NCI-H2107 treated with DMSO at 0.1 percent for 48 hours (cell line): ENCODE measurements around the gene DNAJC12.
"Not testable (repeated sequence)": the region's sequence is repeated elsewhere in the genome, so short reads cannot be mapped to it uniquely, and the experiment has no call there.

Source experiments
- DNase-seq: peaks from one replicate; lab custom pipeline; 2025; ENCODE audit not compliant: unreplicated experiment; lab: John Stamatoyannopoulos, UW

The DNAJC12 gene

GRCh38 chr10:67794256-67794655, 43.7 kb downstream of the DNAJC12 start:
- no peak for DNase-seq

GRCh38 chr10:67793313-67793712, 44.7 kb downstream of the DNAJC12 start:
- DNase-seq = no peak

DNA sequence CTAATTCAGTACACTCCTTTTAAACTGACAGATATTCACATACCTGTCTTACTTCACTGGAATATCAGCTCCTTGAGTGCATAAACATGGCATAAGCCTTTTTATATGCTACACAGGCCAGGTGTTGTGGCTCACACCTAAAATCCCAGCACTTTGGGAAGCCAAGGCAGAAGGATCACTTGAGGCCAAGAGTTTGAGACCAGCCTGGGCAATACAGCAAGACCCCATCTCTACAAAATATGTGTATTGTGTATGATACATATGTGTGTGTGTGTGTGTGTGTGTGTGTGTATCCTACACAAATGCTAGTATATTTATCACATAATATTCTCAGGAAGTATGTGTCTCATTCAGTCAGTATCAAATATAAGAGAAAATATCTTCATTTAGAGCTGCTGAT, 45.3 kb downstream of the DNAJC12 start:
- DNase-seq = no peak

DNA sequence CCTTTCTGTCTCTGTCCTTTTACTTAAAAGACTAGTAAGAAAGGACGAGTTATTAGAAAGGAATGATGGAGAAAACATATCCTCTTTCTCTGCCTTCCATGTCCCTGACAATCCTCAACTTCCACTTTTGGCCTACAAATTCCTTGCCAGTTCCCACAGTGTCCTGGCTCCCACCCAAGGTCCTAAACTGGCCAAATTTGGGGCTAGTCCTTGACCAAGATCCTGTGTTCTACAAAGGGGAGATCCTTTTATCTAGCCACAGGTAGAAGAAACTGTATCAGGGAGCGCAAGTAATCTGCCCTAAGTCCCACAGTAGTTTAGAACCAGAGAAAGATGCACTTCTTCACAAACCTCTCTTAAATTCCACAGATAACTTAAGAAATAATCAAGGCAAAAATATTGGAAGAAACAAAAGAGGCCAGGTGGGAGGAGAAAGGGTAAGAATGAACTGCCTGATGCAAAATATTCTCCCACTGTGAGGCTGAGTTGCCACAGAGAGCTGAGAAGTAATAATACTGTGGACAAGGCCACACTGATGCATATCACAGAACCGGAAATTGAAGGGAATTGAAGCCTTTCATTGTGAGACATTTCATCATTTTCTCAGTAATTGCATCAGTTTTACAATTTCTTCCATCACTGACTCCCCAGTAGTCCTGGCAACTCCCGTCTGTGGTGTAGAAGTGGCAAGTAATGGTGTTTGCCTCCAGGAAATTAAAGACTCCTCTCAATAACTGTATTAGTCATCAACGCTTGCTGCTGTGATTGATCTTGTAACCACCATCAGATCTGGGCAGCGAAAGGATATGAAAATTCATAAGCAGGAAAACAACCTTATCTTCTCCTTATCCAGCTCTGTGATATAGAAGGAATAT, 47.2 kb downstream of the DNAJC12 start:
- DNase-seq = peak; percentile 17

- DNase-seq = no peak
Measured at GRCh38 chr10:67789769-67790168, 48.2 kb downstream of the DNAJC12 start.

DNA sequence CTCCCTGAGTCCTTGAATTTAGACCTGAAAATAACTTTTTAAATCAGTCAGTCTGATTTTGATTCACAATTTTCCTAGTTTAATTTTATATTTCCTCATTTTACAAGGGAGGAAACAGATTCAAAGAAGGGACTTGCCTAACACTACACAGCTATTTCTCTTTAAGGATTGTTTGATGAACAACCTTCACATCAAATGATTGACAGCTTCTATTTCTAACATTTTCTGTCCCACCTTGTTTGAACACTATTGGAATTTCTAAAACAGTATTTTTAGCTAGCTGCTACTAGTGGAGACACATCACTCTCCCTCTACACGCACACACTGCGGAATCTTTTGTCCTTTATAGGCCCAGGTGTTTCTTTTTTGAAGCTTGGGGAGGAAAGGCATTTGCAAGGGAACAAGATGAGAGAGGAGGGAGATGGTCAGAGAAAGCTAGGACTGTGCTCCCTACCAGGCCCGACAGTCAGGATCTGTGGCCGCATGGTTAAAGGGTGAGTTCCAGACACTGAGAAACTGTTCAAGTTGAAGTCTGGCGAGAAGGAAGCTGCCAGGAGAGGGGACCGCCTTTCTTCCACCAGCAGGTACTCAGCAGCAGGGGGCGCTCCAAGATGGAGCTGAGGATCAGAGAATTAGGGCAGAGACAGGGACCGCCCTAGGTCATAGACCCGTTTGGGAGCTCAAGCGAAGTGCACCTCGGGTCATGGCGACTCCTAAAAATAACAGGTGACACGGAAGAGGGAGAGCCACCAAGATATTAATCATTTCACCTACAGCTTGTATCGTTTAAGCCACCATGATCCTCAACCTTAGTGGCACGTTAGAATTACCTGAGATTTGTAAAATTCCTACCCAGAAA, 49.7 kb downstream of the DNAJC12 start:
- DNase-seq = no peak

- DNase-seq = no peak
Measured at GRCh38 chr10:67785098-67785497, 52.9 kb downstream of the DNAJC12 start.

DNA sequence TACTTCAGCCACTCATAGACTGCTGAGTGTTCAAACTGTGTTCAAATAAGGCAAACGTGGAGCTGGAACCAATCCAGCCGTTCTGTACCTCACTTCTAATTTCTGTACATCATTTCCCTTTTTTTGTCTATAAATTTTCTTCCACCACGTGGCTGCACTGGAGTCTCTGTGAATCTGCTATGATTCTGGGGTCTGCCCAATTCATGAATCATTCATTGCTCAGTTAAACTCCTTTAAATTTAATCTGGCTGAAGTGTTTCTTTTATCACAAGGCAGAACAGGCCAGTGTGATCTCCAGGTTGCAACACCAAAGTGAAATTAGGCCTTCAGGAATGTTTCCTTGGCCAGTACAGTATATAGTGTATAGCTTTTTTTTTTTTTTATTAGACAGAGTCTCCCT, 53.5 kb downstream of the DNAJC12 start:
- DNase-seq = no peak

GRCh38 chr10:67783606-67784294, 54.2 kb downstream of the DNAJC12 start:
- DNase-seq = no peak

- no peak for DNase-seq
Measured at GRCh38 chr10:67782530-67782929, 55.5 kb downstream of the DNAJC12 start.

DNA sequence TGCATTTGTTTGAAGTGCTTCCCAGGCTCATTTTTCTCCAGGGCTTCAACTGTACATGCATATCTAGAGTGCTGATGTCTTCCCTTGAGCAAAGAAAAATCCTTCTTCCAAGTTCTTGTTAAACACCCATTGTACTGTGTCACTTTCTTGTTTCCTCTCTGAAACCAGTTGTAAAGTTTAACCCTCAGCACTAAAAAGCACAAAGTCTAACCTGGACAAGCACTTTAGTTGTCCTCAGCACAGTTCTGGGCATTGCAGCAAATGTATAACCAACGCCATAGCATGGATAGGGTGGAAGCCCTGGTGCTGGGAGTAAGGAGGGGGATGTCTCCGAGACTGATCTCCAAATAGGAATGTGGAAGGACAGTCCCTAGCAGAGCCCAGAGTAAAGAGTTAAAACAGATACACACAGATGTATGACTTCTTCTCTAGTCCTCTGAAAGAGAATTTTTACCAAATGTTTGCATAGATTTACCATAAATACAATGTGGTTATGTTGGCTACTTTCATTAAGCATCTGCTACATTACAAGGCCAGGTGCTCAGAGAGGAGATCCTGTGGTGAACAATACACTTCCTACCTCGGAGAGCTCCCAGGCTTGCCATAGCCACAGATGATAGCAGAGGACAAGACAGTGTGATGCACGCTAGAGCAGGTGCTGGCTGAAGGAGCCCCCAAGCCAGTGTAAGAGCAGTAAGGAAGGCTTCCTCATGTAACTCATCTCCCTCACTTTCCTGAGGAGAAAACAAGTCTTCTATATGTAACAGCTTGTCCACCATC, 57.0 kb downstream of the DNAJC12 start:
- no peak for DNase-seq

DNA sequence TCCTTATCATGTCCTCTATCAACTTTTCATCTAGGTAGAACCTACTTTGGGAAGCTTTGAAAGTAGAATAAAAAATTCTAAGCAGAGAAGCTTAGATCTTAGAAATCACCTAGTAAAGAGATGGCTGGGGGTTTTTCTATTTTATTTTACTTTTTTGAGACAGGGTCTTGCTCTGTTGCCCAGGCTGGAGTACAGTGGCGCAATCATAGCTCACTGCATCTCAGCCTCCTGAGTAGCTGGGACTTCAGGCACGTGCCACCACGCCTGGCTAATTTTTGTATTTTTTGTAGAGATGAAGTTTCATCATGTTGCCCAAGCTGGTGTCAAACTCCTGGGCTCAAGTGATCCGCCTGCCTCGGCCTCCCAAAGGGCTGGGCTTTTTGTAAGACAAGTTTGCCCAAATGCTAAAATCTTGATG, 57.8 kb downstream of the DNAJC12 start:
- not testable (repeated sequence) for DNase-seq

GRCh38 chr10:67779465-67780203, 58.4 kb downstream of the DNAJC12 start:
- DNase-seq = peak; percentile 32

DNA sequence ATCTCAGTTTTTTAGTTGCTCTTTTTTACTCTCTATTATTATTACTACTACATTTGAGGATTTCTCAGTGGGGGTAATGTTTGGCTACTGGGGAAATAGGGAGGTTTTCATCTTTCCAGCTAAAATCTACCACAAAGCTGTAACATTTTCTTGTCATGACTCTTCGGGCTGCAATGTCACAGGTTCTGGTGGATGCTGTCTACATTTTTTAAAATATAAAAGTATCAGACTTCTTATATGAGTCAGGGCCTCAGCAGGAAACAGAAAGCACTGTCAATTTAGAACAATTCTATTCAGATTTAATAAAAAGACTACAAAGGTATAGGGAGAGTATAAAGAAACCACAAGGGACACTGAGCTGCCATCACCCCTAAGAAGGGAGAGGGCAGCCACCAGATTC, 61.6 kb downstream of the DNAJC12 start:
- DNase-seq = no peak

DNA sequence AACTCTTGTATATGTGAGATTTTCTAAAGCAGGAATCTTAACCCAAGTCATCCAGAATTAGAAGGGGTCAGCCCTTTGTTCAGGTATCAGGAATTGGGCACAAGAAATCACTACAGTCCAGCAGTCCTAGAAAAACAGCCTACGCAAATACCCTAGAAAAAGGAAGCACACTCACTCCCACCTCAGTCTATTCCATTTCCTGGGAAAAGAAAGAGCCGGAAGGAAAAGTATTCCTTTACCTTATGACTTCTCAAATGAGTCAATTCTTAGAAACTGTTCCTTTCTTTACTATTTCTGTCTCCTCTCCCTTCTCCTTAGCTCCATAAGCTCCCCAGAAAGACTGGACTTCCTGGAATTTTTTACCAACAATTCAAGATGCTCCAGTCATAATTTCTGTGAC, 62.7 kb downstream of the DNAJC12 start:
- DNase-seq = no peak

GRCh38 chr10:67772894-67773511, 65.0 kb downstream of the DNAJC12 start:
- no peak for DNase-seq

GRCh38 chr10:67772151-67772550, 65.8 kb downstream of the DNAJC12 start:
- no peak for DNase-seq

DNA sequence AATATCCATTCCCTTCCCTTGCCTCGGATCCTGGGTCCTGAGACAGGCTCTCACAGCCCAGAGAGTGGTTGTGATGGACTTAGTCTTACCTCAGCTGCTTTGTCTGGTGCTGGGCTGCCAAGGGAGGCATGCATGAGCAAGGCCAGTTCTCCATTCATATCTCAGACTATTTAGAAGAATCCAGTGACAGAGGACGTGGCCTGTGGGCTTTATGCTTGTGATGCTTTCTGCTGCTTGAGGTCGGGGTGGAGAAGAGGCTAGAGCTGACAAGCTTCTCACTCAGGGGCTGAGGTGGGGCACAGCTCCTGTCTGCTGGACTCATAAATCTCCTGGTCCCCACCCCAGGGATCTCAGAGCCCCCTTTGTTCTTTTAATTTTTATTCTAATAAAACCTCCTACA, 66.8 kb downstream of the DNAJC12 start:
- DNase-seq = no peak

DNA sequence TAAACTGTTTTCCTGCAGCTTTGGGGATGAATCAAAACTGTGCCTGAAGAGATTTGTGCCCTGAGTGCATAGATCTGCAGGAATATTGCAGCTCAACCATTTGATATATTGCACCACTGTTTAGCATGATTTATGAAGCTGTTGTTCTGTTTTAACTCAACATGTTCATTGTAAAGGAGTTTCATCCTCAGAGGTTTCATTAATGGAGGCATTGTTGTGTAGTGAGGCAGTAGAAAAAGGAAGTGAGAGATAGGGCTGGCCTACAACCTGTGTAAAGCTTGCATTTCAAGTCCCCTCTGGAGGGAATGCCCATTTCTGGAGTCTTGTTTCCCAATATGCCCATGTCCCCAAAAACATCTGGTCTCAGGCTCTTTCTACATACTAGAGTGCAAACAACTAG, 67.5 kb downstream of the DNAJC12 start:
- DNase-seq = no peak

DNA sequence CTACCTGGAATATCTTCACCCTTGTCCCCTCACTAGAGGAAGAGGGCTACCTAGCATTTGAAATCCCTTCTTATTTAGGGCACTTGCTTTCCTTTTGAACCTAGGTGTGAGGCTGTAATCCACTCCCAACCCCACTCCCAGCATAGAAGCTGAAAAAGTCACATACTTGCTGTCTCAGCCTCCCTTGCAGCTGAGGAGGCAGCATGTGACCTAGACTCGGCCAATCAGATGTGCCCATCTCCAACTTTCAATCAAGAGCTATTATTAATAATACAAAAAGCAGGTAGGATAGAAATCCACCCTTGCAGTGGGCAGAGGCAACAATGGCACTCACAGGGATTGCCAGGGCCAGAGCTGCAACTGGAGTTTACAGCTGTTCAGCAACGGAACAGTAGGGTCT, 70.7 kb downstream of the DNAJC12 start:
- DNase-seq = no peak
